H1 (cell line): ENCODE results near the gene DDX1. TPM values are rescaled to one million over a fixed set of nuclear protein-coding genes. Genes with fewer than 3 reads are reported as not detected.

ENCODE experiments used
- CBX5 ChIP-seq: fragments of 300-800, 300-1000 bp; sonication (generic); IDR thresholded peaks from 2 replicates; pipeline ENCODE4 v1.7.1; 2016; ENCODE audit warnings: antibody characterized with exemption, low read length, low read depth
- GABPA ChIP-seq: IDR thresholded peaks from 2 replicates; pipeline ENCODE4 v1.6.1; 2011; ENCODE audit warnings: mild to moderate bottlenecking, low read length, moderate library complexity, borderline replicate concordance; ENCODE audit not compliant: insufficient read depth
- SAP30 ChIP-seq: fragments of 300-600 bp; sonication (generic); IDR thresholded peaks from 2 replicates; pipeline ENCODE4 v1.7.1; 2012; ENCODE audit warnings: low read length, moderate library complexity, mild to moderate bottlenecking, inconsistent platforms; ENCODE audit not compliant: insufficient read depth, insufficient replicate concordance
- SP4 ChIP-seq: IDR thresholded peaks from 2 replicates; pipeline ENCODE4 v1.6.1; 2012; ENCODE audit warnings: low read length, inconsistent platforms
- SUZ12 ChIP-seq: fragments of 200-600 bp; sonication (generic); IDR thresholded peaks from 2 replicates; pipeline ENCODE4 v1.6.1; 2012; ENCODE audit warnings: mild to moderate bottlenecking, inconsistent platforms, low read length, moderate library complexity, mixed read lengths
- polyA plus RNA-seq, 7 experiments: library from polyadenylated mRNA; depleted of rRNA in 3 of 7; stranded (reverse) in 5 of 7; unstranded in 2 of 7; fragments of >200 nt in 5 of 7; fragments of 200-250 nt in 2 of 7; gene quantifications; 1 replicate in 5 of 7; 2 replicates in 1 of 7; 4 replicates in 1 of 7; pipeline versions ENCODE4 v1.2.1 to v1.2.3, GENCODE V29; 2011 to 2013; ENCODE audit warnings: missing spikeins in 2 of 7, mixed read lengths in 2 of 7
- total RNA-seq: library from RNA; stranded (reverse); fragmentation: NEBNext Ultra II Directional; extraction: Animal tissue kit (Norgen Biotek cat#: 25700); gene quantifications from 2 replicates; pipeline ENCODE4 v1.2.1, GENCODE V29; 2021

The DDX1 gene
- total and polyA plus RNA-seq, 2 of the 8 experiments (the other 6 are each of a cell fraction or from before 2014, with no cell fraction given): 51.1 to 161 TPM

DNA sequence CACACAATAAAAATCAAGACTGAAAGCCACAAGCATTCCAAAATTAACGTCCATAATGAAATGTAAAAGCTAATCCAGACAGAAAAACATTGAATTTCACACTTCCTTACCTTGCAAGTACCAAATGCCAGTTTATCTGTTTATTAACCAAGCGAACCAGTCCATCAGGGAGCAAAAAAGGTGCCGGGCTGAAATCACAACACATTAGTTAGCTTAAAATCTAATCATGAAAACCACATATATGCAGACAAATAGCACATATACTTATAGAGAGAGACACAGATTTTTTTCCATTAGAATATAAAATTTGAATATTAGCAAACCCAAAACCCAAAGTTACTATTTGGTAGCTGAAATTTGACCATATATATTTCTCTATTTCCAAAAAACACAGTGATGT lies 37.7 kb upstream of the DDX1 start (continued):
- TF ChIP-seq SAP30 (no peak), SUZ12 (no peak), GABPA (no peak), SP4 (no peak), CBX5 (no peak)
